ENCODE measurements around the gene ACVR1.
A peak's percentile ranks its signal among the peaks of the same experiment; 100 is the strongest.
"Not testable (repeated sequence)": the region's sequence is repeated elsewhere in the genome, so short reads cannot be mapped to it uniquely, and the experiment has no call there.

The ACVR1 gene

GRCh38 chr2:157891643-157892041 lies 15.5 kb upstream of the ACVR1 start:
- no peak for DNase-seq

- peak; percentile 63 for DNase-seq
These were observed 15.0 kb upstream of the ACVR1 start for GRCh38 chr2:157890969-157891642.

- no peak for DNase-seq
These were observed 11.8 kb upstream of the ACVR1 start for GRCh38 chr2:157887946-157888345.

- not testable (repeated sequence) for DNase-seq
These were observed 8.4 kb upstream of the ACVR1 start for GRCh38 chr2:157884533-157884932.

- no peak for DNase-seq
These were observed 4.8 kb upstream of the ACVR1 start for GRCh38 chr2:157880927-157881326.

- no peak for DNase-seq
These were observed 1.8 kb upstream of the ACVR1 start for GRCh38 chr2:157877761-157878400.

GRCh38 chr2:157876786-157877138 lies 632 bp upstream of the ACVR1 start:
- DNase-seq, result no peak

- peak; percentile 25 for DNase-seq
These were observed 477 bp downstream of the ACVR1 start for GRCh38 chr2:157875641-157876065.

- peak; percentile 22 for DNase-seq
These were observed 1.0 kb downstream of the ACVR1 start for GRCh38 chr2:157874997-157875640.

GRCh38 chr2:157874348-157874747 lies 1.8 kb downstream of the ACVR1 start:
- no peak for DNase-seq

GRCh38 chr2:157872791-157873190 lies 3.3 kb downstream of the ACVR1 start:
- no peak for DNase-seq

GRCh38 chr2:157871415-157871814 lies 4.7 kb downstream of the ACVR1 start:
- DNase-seq, result no peak

GRCh38 chr2:157868993-157869392 lies 7.1 kb downstream of the ACVR1 start:
- no peak for DNase-seq

GRCh38 chr2:157867703-157868102 lies 8.4 kb downstream of the ACVR1 start:
- no peak for DNase-seq

- no peak for DNase-seq
These were observed 9.2 kb downstream of the ACVR1 start for GRCh38 chr2:157866666-157867642.

GRCh38 chr2:157866202-157866601 lies 9.9 kb downstream of the ACVR1 start:
- no peak for DNase-seq

GRCh38 chr2:157864857-157865430 lies 11.2 kb downstream of the ACVR1 start:
- no peak for DNase-seq

GRCh38 chr2:157858846-157859245 lies 17.3 kb downstream of the ACVR1 start:
- no peak for DNase-seq

GRCh38 chr2:157857881-157858280 lies 18.2 kb downstream of the ACVR1 start:
- no peak for DNase-seq

GRCh38 chr2:157856187-157856515 lies 20.0 kb downstream of the ACVR1 start:
- no peak for DNase-seq

GRCh38 chr2:157853820-157854219 lies 22.3 kb downstream of the ACVR1 start:
- no peak for DNase-seq

- DNase-seq, result no peak
These were observed 22.9 kb downstream of the ACVR1 start for GRCh38 chr2:157853211-157853610.

GRCh38 chr2:157849591-157849990 lies 26.5 kb downstream of the ACVR1 start:
- no peak for DNase-seq

All from NCI-H1105 treated with DMSO at 0.1 percent for 48 hours (cell line).